Gastrocnemius medialis (tissue), 4 donors: ENCODE measurements around the gene SERPINA9.

ENCODE experiments used
- CTCF ChIP-seq, 5 experiments: fragments of 450-650 bp in 3 of 5; fragments of 200-600 bp in 2 of 5; sonication (generic) in 2 of 5; IDR thresholded peaks in 4 of 5; conservative IDR thresholded peaks in 1 of 5; 1 replicate in 4 of 5; 2 replicates in 1 of 5; pipeline ENCODE4 v1.5.1; 2016 to 2019; ENCODE audit warnings: antibody characterized with exemption in 5 of 5, mild to moderate bottlenecking in 3 of 5, moderate library complexity in 3 of 5
- POLR2A ChIP-seq, 2 donors: fragments of 450-650 bp; IDR thresholded peaks; one replicate each; pipeline ENCODE4 v1.6.1; 2017; ENCODE audit warnings: antibody characterized with exemption in 2 of 2, mild to moderate bottlenecking in 2 of 2, moderate library complexity in 2 of 2

- no peak for TF ChIP-seq POLR2A (IDR thresholded peaks at IDR 0.05)
- no peak for TF ChIP-seq CTCF (IDR thresholded peaks at IDR 0.05 in 4 of 5, conservative IDR thresholded peaks at IDR 0.05 in 1 of 5)
Observed at GRCh38 chr14:94524093-94524492, 48.1 kb upstream of the SERPINA9 start.
